Vagina (tissue), 2 donors: ENCODE data around the gene UGT1A3. TPM values are rescaled to one million over a fixed set of nuclear protein-coding genes. Genes with fewer than 3 reads are reported as not detected.

ENCODE experiments used
- DNase-seq, 2 donors: peaks; one replicate each; pipeline ENCODE4 v3.0.0-alpha.2; 2017; ENCODE audit errors: extremely low spot score in 2 of 2
- H3K27ac ChIP-seq: fragments of 200-600 bp; sonication (generic); one replicate; pipeline ENCODE4 v1.5.1; 2019
- H3K27me3 ChIP-seq: fragments of 200-600 bp; sonication (generic); one replicate; pipeline ENCODE4 v1.5.1; 2019
- H3K36me3 ChIP-seq, 2 donors: fragments of 200-600 bp; sonication (generic); one replicate each; pipeline ENCODE4 v1.5.1; 2017 to 2019
- H3K4me1 ChIP-seq: fragments of 200-600 bp; sonication (generic); one replicate; pipeline ENCODE4 v1.5.1; 2019
- H3K4me3 ChIP-seq, 2 donors: fragments of 200-600 bp; sonication (generic); 1 replicate in 1 of 2; 2 replicates in 1 of 2; pipeline ENCODE4 v1.5.1; 2016 to 2019
- H3K9me3 ChIP-seq: fragments of 200-600 bp; sonication (generic); one replicate; pipeline ENCODE4 v1.5.1; 2019
- POLR2A ChIP-seq, 2 donors: fragments of 450-650 bp; IDR thresholded peaks; one replicate each; pipeline ENCODE4 v1.6.1; 2017; ENCODE audit warnings: antibody characterized with exemption in 2 of 2, mild to moderate bottlenecking in 2 of 2, moderate library complexity in 2 of 2
- POLR2AphosphoS5 ChIP-seq, 2 donors: sonication (generic); formaldehyde crosslinking; IDR thresholded peaks; one replicate each; pipeline ENCODE4 v1.9.0; 2017; ENCODE audit warnings: antibody characterized with exemption in 2 of 2, mild to moderate bottlenecking in 2 of 2, low read depth in 1 of 2; ENCODE audit not compliant: insufficient read depth in 1 of 2
- intact Hi-C: fragments of 100-400 bp; cut with DNase I; formaldehyde crosslinking; loops from one replicate; pipeline ENCODE4 v1.15.1; 2023
- total RNA-seq: library from RNA; depleted of rRNA; stranded (reverse); fragments of >200 nt; gene quantifications from one replicate; pipeline ENCODE4 v1.2.3, GENCODE V29; 2016
- TF ChIP-seq, protein P1 (sequence below), 3 experiments: fragments of 450-650 bp in 2 of 3; fragments of 200-600 bp in 1 of 3; sonication (generic) in 1 of 3; IDR thresholded peaks; one replicate each; pipeline ENCODE4 v1.5.1; 2017 to 2019; ENCODE audit warnings: antibody characterized with exemption in 3 of 3, mild to moderate bottlenecking in 2 of 3, moderate library complexity in 2 of 3

Gene UGT1A3
- total RNA-seq, 1 donor from 2014 or later: not detected

DNA sequence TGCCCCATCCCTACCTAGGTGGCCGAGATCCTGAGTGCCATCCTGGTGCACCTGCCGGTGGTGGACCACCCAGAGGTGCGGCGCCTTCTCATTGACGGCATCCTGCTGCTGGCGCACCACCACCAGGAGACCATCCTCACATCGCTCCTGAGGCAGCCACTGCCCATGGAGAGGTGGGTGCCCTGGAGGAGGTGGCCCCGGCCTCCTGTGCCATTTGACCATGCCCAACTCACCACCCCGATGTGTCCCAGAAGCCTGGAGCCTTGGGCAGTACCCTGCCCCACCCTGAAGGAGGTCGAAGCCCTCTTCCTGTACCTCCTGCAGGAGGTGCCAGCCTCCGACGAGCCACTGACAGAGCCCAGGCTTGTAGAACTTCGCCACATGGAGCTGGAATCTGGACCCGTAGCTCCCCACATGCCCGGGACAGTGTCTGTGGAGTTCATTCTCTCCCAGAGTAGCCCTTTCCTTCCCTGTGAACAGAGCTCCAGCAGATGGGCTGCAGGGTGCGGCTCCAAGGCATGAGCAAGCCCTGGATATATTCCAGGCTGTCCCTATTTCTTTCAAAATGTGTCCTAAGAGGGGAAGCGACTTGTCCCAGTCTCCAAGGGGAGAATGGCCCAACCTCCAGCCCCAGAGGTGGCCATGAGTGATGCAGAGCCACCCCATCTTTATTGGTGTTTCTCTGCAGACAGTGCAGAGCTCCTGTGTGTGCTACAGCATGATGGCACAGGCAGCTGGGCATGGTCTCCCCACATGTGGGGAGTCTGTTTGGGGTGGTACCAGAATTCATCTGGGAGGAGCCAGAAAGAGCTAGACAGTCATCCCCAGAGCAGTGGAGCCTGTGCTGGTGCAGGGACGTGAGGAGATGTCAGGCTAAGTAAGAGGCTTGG lies 91.3 kb downstream of the UGT1A3 start:
- Histone ChIP-seq H3K9me3 (no peaks in the 10 kb centered on the region), H3K27me3 (no peaks in the 10 kb centered on the region), H3K27ac (no peak overlapping the region), H3K36me3 (no peaks in the 10 kb centered on the region), H3K4me3 (no peak overlapping the region), H3K4me1 (no peaks in the 10 kb centered on the region)
- no peak for DNase-seq
- intact Hi-C loops: no loop called here
- TF ChIP-seq POLR2A (IDR thresholded peaks at IDR 0.05) (no peak), POLR2AphosphoS5 (IDR thresholded peaks at IDR 0.05; ENCODE audit: insufficient read depth in 1 of 2, low read depth in 1 of 2) (no peak)
- TF ChIP-seq, protein P1, sequence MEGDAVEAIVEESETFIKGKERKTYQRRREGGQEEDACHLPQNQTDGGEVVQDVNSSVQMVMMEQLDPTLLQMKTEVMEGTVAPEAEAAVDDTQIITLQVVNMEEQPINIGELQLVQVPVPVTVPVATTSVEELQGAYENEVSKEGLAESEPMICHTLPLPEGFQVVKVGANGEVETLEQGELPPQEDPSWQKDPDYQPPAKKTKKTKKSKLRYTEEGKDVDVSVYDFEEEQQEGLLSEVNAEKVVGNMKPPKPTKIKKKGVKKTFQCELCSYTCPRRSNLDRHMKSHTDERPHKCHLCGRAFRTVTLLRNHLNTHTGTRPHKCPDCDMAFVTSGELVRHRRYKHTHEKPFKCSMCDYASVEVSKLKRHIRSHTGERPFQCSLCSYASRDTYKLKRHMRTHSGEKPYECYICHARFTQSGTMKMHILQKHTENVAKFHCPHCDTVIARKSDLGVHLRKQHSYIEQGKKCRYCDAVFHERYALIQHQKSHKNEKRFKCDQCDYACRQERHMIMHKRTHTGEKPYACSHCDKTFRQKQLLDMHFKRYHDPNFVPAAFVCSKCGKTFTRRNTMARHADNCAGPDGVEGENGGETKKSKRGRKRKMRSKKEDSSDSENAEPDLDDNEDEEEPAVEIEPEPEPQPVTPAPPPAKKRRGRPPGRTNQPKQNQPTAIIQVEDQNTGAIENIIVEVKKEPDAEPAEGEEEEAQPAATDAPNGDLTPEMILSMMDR (IDR thresholded peaks at IDR 0.05): no peak

DNA sequence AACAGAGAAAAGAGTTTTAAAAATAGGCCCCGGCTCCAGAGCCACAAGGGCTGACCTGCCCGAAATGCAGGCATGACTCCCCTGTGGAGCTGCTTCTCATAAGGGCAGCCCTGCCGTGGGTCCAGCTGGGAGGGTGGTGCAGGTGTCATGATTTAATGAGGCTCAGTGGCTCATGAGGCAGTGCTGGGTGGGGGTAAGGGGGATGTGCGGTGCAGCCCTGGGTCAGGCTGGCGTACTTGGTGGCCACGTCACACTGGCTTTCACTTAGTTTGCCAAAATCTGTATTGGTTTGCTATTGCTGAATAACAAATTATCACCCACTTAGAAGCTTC lies 91.9 kb downstream of the UGT1A3 start:
- TF ChIP-seq POLR2A (IDR thresholded peaks at IDR 0.05) (no peak), POLR2AphosphoS5 (IDR thresholded peaks at IDR 0.05; ENCODE audit: insufficient read depth in 1 of 2, low read depth in 1 of 2) (no peak)
- TF ChIP-seq, protein P1 (IDR thresholded peaks at IDR 0.05): no peak
- intact Hi-C loops: no loop called here
- Histone ChIP-seq H3K36me3 (no peaks in the 10 kb centered on the region), H3K27ac (no peak overlapping the region), H3K4me3 (no peak overlapping the region), H3K9me3 (no peaks in the 10 kb centered on the region), H3K27me3 (no peaks in the 10 kb centered on the region), H3K4me1 (no peaks in the 10 kb centered on the region)
- DNase-seq: no peak

DNA sequence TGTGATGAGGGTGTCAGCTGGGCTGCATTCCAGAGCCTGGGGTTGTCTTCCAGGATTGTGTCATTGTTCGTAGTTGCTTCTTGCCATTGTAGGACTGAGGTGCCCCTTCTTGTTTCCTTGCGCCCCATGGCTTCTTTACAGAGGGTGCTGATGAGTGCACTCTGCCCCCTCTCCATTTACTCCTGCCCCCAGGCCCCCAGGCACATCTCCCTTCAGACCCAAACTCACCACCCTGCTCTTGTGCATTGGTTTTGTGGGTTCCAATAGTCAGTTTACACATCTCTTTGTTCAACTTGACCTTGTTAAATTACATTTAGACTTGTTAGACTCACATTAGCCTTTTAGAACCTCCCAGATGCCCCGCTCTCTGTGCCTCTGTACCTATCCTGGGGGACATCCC lies 92.4 kb downstream of the UGT1A3 start:
- TF ChIP-seq, protein P1 (IDR thresholded peaks at IDR 0.05): no peak
- TF ChIP-seq POLR2A (IDR thresholded peaks at IDR 0.05) (no peak), POLR2AphosphoS5 (IDR thresholded peaks at IDR 0.05; ENCODE audit: insufficient read depth in 1 of 2, low read depth in 1 of 2) (no peak)
- intact Hi-C loops: no loop called here

DNA sequence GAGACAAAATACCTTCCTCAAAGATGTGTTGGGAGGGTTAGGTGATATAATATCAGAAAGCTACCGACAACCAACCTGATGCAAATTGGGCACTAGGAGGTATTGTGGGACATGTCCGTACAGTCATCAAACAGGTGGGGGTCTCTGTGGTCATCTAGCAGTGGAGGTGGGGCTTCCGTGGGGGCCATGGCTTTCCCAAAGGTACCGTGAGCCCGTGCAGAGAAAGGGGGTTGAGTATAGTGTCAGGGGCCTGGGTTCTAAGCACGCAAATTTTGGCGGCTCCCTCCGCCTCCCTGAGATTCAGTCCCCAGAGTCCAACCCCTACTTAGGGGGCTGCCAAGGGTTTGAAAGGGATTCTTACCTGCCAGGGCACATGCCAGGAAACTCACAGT lies 92.9 kb downstream of the UGT1A3 start:
- no peak for TF ChIP-seq POLR2A (IDR thresholded peaks at IDR 0.05)
- TF ChIP-seq, protein P1 (IDR thresholded peaks at IDR 0.05): no peak
- TF ChIP-seq POLR2AphosphoS5 (IDR thresholded peaks at IDR 0.05; ENCODE audit: insufficient read depth in 1 of 2, low read depth in 1 of 2): no peak
- Histone ChIP-seq H3K27me3 (no peaks in the 10 kb centered on the region), H3K36me3 (no peaks in the 10 kb centered on the region), H3K4me3 (no peak overlapping the region), H3K4me1 (no peaks in the 10 kb centered on the region), H3K27ac (no peak overlapping the region), H3K9me3 (no peaks in the 10 kb centered on the region)
- DNase-seq: no peak
- intact Hi-C loops: no loop called here

More for the DNA sequence above, 92.4 kb downstream of the UGT1A3 start:
- no peaks in the 10 kb centered on the region for H3K9me3 ChIP-seq
- H3K36me3 ChIP-seq: no peaks in the 10 kb centered on the region
- H3K4me1 ChIP-seq: no peaks in the 10 kb centered on the region
- H3K27ac ChIP-seq: no peak overlapping the region
- H3K4me3 ChIP-seq: no peak overlapping the region
- no peaks in the 10 kb centered on the region for H3K27me3 ChIP-seq
- DNase-seq: no peak

DNA sequence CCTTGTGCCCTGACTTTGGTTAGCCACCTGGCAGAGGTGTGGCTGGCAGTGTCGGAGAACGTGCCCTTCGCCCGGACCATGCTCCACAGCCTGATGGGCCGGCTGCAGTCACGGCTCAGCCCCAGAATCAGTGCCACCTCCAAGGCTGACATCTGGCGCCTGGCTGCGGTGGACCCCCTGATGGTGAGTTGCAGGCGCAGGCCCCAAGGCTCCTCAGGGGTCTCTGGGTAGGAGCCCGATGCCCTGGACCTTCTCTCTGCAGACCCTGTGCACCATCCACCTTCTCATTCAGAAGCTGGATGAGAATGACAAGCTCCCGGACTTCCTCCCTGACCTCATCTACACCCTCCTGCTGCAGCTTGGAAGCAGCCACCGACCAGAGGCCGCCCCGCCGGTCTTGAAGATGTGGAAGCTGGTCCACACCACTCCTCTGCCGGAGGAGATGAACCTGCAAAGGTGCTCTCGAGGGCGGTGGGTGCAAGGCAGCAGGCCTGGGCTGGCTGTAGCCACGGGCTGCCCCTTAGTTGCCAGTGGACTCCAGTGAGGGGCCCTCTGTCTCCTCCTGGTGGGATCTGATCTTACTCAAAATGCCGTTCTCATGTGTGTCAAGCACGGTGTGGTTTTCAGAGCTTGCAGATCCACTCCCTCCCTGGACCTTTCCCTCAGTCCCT lies 93.4 kb downstream of the UGT1A3 start:
- Histone ChIP-seq H3K9me3 (no peaks in the 10 kb centered on the region), H3K27ac (no peak overlapping the region), H3K4me1 (no peaks in the 10 kb centered on the region), H3K36me3 (no peaks in the 10 kb centered on the region), H3K4me3 (no peak overlapping the region), H3K27me3 (no peaks in the 10 kb centered on the region)
- TF ChIP-seq, protein P1 (IDR thresholded peaks at IDR 0.05): no peak
- TF ChIP-seq POLR2AphosphoS5 (IDR thresholded peaks at IDR 0.05; ENCODE audit: insufficient read depth in 1 of 2, low read depth in 1 of 2) (no peak), POLR2A (IDR thresholded peaks at IDR 0.05) (no peak)
- intact Hi-C loops: no loop called here
- DNase-seq: no peak
